Mucosa of descending colon (tissue), 3 donors: ENCODE data around the gene PAQR4. TPM values are rescaled to one million over a fixed set of nuclear protein-coding genes. Genes with fewer than 3 reads are reported as not detected.
A peak's percentile ranks its signal among the peaks of the same experiment; 100 is the strongest.

Experiments used
- ATAC-seq: fragments of 200-7000 bp; cut with Tn5 transposase; one replicate; pipeline ENCODE4 v1.9.1; 2020; ENCODE audit warnings: mild to moderate bottlenecking, moderate library complexity
- DNase-seq, 3 donors: peaks; one replicate each; pipeline ENCODE4 v3.0.0-alpha.2; 2020
- H3K36me3 ChIP-seq: fragments of 200-600 bp; one replicate; pipeline ENCODE4 v1.8.0; 2021; ENCODE audit warnings: low read depth, mild to moderate bottlenecking
- H3K4me1 ChIP-seq: fragments of 200-600 bp; one replicate; pipeline ENCODE4 v1.8.0; 2021; ENCODE audit warnings: low read depth, mild to moderate bottlenecking
- H3K4me3 ChIP-seq: fragments of 200-600 bp; one replicate; pipeline ENCODE4 v1.8.0; 2021; ENCODE audit warnings: mild to moderate bottlenecking
- H3K9me3 ChIP-seq: fragments of 200-600 bp; one replicate; pipeline ENCODE4 v1.8.0; 2021; ENCODE audit warnings: mild to moderate bottlenecking
- intact Hi-C, 2 donors: fragments of 100-400 bp; cut with DNase I in 1 of 2; cut with micrococcal nuclease in 1 of 2; formaldehyde crosslinking; loops; one replicate each; pipeline versions ENCODE4 v1.11.0 to v1.11.1; 2022; cut with DNase I, micrococcal nuclease
- total RNA-seq, 3 donors: library from RNA; stranded (reverse); fragmentation: NEBNext Ultra II Directional in 2 of 3; extraction: Animal tissue kit (Norgen Biotek cat#: 25700) in 2 of 3; gene quantifications; one replicate each; pipeline versions ENCODE4 v1.2.1 to v1.2.4, GENCODE V29; 2021 to 2023
- TF ChIP-seq, protein P1 (sequence below): fragments of 200-600 bp; IDR thresholded peaks from one replicate; pipeline ENCODE4 v1.8.0; 2022; ENCODE audit warnings: antibody characterized with exemption, mild to moderate bottlenecking
- donor health status: DM: no; HTN: no; CAD: no; lungs with moderate emphysema.
- donor health status: DM: no; HTN: no; CAD: no.
- donor health status: DM: no; HTN: yes; CAD: no.

PAQR4 gene
- total RNA-seq, 3 donors from 2014 or later: 4.2 to 16.1 (median 8.0) TPM

GRCh38 chr16:2987286-2987685, 18.1 kb downstream of the PAQR4 start:
- intact Hi-C loops: no loop called here
- Histone ChIP-seq H3K4me1 (peaks cover 7% of the 10 kb centered on the region), H3K9me3 (no peaks in the 10 kb centered on the region), H3K4me3 (no peak overlapping the region), H3K36me3 (no peaks in the 10 kb centered on the region)
- ATAC-seq (no peak), DNase-seq (no peak)
- TF ChIP-seq, protein P1, sequence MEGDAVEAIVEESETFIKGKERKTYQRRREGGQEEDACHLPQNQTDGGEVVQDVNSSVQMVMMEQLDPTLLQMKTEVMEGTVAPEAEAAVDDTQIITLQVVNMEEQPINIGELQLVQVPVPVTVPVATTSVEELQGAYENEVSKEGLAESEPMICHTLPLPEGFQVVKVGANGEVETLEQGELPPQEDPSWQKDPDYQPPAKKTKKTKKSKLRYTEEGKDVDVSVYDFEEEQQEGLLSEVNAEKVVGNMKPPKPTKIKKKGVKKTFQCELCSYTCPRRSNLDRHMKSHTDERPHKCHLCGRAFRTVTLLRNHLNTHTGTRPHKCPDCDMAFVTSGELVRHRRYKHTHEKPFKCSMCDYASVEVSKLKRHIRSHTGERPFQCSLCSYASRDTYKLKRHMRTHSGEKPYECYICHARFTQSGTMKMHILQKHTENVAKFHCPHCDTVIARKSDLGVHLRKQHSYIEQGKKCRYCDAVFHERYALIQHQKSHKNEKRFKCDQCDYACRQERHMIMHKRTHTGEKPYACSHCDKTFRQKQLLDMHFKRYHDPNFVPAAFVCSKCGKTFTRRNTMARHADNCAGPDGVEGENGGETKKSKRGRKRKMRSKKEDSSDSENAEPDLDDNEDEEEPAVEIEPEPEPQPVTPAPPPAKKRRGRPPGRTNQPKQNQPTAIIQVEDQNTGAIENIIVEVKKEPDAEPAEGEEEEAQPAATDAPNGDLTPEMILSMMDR: no peak

DNA sequence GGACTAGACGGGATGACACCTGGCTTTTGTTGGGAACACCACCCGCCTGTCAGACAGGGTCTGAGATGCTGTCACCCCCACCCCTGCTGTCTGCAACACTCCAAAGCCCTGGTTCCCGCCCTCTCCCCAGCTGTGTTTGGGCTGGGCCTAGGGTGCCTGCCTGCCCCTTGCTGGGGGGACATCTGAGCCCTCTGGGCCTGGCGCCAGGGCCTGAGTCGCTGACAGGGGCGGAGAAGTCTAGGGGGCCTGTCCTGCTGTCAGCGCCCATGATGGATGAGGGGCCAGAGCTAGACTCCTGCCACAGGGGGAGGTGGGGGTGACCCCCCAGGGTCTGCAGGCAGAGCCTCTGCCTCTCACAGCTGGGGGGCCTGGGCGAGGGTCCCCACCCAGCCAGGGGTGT, 18.7 kb downstream of the PAQR4 start:
- Histone ChIP-seq H3K9me3 (no peaks in the 10 kb centered on the region), H3K4me3 (no peak overlapping the region), H3K36me3 (no peaks in the 10 kb centered on the region), H3K4me1 (peaks cover 7% of the 10 kb centered on the region)
- TF ChIP-seq, protein P1: no peak
- no peak for DNase-seq
- intact Hi-C loops: no loop called here
- ATAC-seq: no peak

GRCh38 chr16:2988590-2989099, 19.5 kb downstream of the PAQR4 start:
- H3K9me3 ChIP-seq: no peaks in the 10 kb centered on the region
- TF ChIP-seq, protein P1: no peak
- H3K4me3 ChIP-seq: no peak overlapping the region
- H3K36me3 ChIP-seq: no peaks in the 10 kb centered on the region
- ATAC-seq: no peak
- peaks cover 6% of the 10 kb centered on the region for H3K4me1 ChIP-seq
- no peak for DNase-seq
- intact Hi-C loops: no loop called here

DNA sequence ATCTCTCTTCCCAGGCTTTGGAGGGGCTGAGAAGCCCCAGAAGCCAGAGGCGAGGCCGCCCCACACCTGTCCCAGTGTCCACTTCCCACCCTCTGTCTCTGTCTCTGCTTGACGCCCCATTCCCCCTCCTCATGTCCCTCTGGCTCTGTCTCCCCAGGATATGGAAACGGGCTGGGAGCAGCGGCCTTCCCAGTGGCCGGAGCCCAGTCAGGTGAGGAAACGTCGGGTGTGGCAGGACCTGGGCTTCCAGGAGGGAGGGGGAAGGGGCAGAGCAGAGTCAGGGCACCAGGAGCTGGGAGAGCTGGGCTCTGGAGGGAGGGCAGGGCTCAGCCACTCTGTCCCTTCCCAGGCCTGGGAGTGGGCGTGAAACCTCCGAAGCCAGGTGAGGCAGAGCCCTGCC, 21.7 kb downstream of the PAQR4 start:
- TF ChIP-seq, protein P1: no peak
- peak in 1 of 3 donors; percentile 60 for DNase-seq
- peak; percentile 77 for ATAC-seq

GRCh38 chr16:2991566-2992261, 22.6 kb downstream of the PAQR4 start:
- no peaks in the 10 kb centered on the region for H3K9me3 ChIP-seq
- ATAC-seq (peak; percentile 61), DNase-seq (no peak)
- TF ChIP-seq, protein P1: no peak
- H3K4me3 ChIP-seq: no peak overlapping the region
- no peaks in the 10 kb centered on the region for H3K4me1 ChIP-seq
- intact Hi-C loops: no loop called here
- H3K36me3 ChIP-seq: no peaks in the 10 kb centered on the region

More for the DNA sequence above, 21.7 kb downstream of the PAQR4 start:
- Histone ChIP-seq H3K4me1 (no peaks in the 10 kb centered on the region), H3K36me3 (no peaks in the 10 kb centered on the region), H3K9me3 (no peaks in the 10 kb centered on the region), H3K4me3 (no peak overlapping the region)
- intact Hi-C loops: no loop called here
